HG02870 (cell line): ENCODE measurements around the gene SPINT2.

ENCODE experiments used
- ATAC-seq: cut with Tn5 transposase; IDR thresholded peaks from one replicate; pipeline ENCODE4 v1.9.1; 2021; ENCODE audit warnings: mild to moderate bottlenecking, moderate library complexity; ENCODE audit not compliant: unreplicated experiment

Gene SPINT2

GRCh38 chr19:38266981-38267597 is 2.7 kb downstream of the SPINT2 start:
- no peak for ATAC-seq

DNA sequence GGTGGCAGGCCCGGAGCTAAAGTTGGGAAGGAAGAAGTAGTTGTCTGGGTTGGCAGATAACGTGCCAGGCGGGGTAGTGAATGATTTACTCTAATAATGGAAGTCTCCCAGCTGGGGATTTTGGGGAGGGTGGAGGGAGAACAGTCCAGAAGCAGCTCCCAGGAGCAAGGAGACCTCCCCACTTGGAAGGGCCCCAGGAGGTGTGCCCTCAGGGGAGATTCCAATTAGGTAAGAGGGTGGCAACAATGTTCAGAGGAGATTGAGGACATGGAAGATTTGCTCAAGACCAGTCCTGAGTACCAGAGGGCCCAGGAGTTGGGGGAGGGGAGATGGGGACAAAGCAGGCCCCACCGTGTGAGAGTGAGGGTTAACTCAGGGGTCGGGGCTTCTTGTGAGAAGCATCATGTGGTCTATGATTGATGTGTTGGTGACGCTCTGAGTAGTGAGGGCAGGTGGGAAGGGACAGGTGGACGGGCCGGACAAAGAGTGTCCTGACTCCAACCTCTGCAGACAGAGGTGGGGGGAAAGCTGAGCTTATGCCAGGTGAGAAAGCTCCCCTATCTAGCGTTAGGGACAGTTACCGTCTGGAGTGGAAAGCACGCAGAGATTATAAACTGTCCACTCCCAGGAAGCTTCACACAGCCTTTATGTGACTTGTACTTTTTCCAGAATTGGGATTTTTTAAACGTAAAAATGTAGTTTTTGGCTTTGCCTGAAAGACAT is 3.5 kb downstream of the SPINT2 start:
- no peak for ATAC-seq

- no peak for ATAC-seq
These were observed 4.2 kb downstream of the SPINT2 start for GRCh38 chr19:38268539-38268938.

DNA sequence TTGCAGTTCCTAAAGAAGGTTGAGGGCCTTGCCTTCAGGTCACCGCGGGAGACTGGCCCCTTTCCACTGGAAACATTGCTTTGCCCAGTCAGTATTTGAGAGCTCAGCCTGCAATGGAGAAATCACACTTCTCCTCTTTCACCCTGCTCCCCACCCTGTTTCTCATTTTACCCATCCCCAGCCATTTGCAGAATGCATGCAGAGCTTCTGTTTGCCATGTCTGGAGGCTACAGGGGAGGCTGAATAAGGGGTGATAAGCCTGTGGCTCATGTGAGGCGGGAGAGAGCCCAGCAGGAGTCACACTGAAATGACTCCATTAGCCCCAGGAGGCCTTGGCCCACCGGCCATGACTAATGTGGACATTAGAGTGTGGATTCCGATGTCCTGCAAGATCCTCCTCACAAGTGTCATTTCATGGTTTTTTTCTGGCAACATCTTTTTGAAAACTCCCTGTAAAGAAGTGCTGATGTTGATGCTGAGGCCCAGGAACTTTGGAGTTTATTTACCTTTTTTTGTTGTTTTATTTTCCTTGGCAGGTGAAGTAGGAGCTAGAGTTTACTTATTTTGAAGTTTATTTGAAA is 6.3 kb downstream of the SPINT2 start:
- no peak for ATAC-seq

- ATAC-seq, result no peak
These were observed 9.1 kb downstream of the SPINT2 start for GRCh38 chr19:38273499-38273898.

- ATAC-seq, result no peak
These were observed 10.4 kb downstream of the SPINT2 start for GRCh38 chr19:38274739-38275138.

- ATAC-seq, result no peak
These were observed 12.7 kb downstream of the SPINT2 start for GRCh38 chr19:38276942-38277517.

- no peak for ATAC-seq
These were observed 13.2 kb downstream of the SPINT2 start for GRCh38 chr19:38277549-38277948.

- no peak for ATAC-seq
These were observed 13.8 kb downstream of the SPINT2 start for GRCh38 chr19:38277969-38278680.

GRCh38 chr19:38278751-38279150 is 14.4 kb downstream of the SPINT2 start:
- no peak for ATAC-seq

GRCh38 chr19:38280030-38280921 is 15.9 kb downstream of the SPINT2 start:
- no peak for ATAC-seq

DNA sequence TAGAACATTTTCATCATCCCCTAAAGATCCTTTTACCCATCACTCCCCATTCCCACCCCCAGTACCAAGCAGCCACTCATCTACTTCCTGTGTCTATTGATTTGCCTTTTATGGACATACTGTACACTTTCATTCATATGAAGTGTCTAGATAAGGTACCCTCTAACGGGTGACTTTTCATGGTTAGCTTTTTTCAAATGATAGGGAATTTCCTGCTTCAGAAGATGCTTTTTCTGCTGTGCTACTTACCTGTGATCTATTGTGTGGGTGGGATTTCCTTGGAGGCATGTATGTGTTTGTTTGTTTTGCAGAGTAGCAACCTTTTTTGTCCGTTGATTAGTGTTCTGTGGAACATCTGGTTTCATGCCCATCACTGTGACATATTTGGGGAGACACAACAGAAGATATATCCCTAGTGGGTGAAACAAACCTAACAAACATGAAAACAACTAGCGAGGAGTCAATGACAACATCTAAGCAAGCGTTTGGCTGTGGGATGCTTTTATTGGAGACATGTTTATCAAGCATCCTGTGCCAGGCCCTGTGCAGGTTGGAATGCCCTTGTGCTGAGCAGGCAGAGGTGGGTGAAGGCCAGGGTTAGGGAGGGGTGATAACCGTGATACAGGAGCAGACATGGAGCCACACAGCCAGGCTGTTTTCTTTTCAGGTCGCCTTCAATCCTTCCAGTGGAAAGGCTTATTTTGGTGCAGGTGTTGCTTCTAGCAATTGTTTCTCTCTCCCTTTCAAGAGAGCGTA is 17.6 kb downstream of the SPINT2 start:
- no peak for ATAC-seq

DNA sequence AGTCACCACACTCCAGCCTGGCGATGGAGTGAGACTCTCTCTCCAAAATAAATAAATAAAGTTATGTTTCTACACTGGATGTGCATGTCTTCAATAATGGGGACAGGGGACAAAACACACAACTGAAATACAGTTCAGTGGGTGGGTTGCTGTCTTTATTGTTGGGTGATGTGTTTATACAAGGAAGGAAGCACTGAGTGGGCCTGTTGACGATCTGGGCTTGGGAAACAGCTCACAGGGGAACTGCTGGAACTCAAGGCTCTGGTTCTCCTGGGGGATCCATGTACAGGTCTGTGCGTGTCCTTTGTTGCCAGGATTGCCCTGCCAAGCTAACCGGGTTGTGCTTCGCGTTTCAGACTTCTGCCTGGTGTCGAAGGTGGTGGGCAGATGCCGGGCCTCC is 18.9 kb downstream of the SPINT2 start:
- no peak for ATAC-seq

GRCh38 chr19:38284422-38284821 is 20.0 kb downstream of the SPINT2 start:
- ATAC-seq, result no peak

DNA sequence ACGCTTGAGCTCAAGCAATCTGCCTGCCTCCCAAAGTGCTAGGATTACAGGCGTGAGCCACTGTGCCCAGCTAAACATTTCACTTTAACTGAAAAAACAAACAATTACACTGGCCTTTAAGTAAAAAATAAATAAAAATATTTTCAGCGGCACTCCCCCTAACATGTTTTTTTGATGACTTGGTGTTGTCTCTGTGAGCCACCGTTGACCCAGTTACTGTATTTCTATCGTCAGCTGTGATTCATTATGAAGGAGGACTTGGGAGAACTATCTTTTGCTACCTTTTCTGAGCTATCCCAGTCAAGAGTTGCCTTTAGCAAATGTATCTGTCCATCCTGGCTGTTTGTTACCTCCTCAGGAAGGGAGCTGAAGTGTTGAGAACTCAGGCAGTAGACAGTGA is 21.2 kb downstream of the SPINT2 start:
- no peak for ATAC-seq

DNA sequence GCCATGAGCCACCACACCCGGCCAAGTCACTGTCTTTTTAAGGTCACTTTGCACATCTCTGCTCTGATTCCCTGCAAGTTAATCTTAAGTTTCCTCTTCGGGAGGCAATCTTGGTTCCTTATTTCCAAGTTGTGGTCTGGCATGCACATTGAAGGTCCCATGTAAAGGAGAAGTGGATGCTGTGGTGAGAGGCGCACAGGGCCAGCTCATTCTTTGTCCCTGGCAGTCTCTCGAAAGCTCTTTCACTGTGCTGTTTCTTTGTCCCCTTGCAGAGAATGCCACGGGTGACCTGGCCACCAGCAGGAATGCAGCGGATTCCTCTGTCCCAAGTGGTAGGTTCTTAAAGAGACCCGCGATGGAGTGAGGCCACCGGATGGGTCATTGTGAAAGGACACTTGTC is 23.2 kb downstream of the SPINT2 start:
- no peak for ATAC-seq

- ATAC-seq, result no peak
These were observed 23.9 kb downstream of the SPINT2 start for GRCh38 chr19:38288123-38288855.

- ATAC-seq, result no peak
These were observed 25.6 kb downstream of the SPINT2 start for GRCh38 chr19:38289955-38290354.

DNA sequence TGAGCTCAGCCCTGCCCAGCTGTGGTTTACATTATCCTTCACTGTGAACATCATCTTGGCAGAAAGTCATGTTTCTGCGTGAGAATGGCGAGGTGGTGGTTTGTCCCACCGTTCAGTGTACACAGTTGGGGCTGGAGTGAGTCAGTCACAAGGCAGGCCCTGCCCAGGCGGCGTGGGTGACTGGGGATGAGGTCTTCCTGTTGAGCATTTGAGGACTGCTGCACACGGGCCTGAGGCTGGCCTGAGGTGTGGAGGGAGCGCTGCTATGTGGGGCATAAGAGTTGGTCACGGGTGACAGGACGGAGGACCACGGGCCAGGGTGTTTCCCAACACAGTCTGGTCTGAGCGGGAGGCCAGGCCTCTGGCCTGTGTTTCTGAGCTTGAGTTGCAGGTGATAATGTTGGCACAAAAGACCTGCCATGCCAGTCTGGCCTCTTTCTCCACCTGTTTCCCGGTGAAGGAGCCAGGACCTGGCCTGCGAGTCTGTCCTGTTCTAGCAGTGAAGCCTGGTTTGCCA is 26.3 kb downstream of the SPINT2 start:
- ATAC-seq, result no peak
